ENCODE results near the gene ARMH4. TPM values are rescaled to one million over a fixed set of nuclear protein-coding genes. Genes with fewer than 3 reads are reported as not detected.

The ARMH4 gene
- polyA plus RNA-seq, 1 experiment = 6.4 TPM

DNA sequence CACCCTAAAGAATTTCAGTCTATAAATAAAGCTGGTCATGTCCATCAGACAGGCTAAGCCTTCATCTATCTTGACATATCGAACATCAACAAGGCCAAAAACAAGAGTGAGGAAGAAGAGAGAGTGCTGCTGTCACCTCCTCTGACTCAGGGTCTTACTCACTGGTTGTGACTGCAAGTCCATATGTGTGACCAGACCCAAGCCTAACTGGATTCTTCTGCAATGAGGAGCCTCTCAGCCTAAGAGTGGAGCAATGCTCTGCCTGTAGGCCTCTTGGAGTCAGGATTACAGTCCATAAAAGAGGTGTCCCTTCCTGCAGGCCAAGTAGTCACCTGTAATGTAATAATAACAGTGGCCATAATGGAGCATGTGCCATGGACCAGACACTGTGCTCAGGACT lies 165.0 kb downstream of the ARMH4 start:
- Histone ChIP-seq H3K4me3 (ENCODE audit: low read depth, low read length) (no peak overlapping the region), H3K27ac (ENCODE audit: low read depth, low read length) (no peak overlapping the region), H3K9me3 (ENCODE audit: control insufficient read depth, insufficient read depth, low read length) (no peaks in the 10 kb centered on the region), H3K27me3 (ENCODE audit: control insufficient read depth, insufficient read depth, low read length) (no peaks in the 10 kb centered on the region)
- no peak for DNase-seq (ENCODE audit: low read depth, low spot score)
- ChIA-PET POLR2A (no interaction called here), CTCF (no interaction called here)
- no peak for TF ChIP-seq CTCF (IDR thresholded peaks at IDR 0.05; ENCODE audit: low read depth, low read length)

- H3K27me3 ChIP-seq (ENCODE audit: control insufficient read depth, insufficient read depth, low read length) = no peaks in the 10 kb centered on the region
- no peak overlapping the region for H3K27ac ChIP-seq (ENCODE audit: low read depth, low read length)
- ChIA-PET POLR2A (no interaction called here), CTCF (no interaction called here)
- H3K4me3 ChIP-seq (ENCODE audit: low read depth, low read length) = no peak overlapping the region
- TF ChIP-seq CTCF (IDR thresholded peaks at IDR 0.05; ENCODE audit: low read depth, low read length) = no peak
- DNase-seq (ENCODE audit: low read depth, low spot score) = no peak
- H3K9me3 ChIP-seq (ENCODE audit: control insufficient read depth, insufficient read depth, low read length) = no peaks in the 10 kb centered on the region
These were observed 169.0 kb downstream of the ARMH4 start for GRCh38 chr14:57982804-57983634.

GRCh38 chr14:57981817-57982560 lies 170.0 kb downstream of the ARMH4 start:
- Histone ChIP-seq H3K4me3 (ENCODE audit: low read depth, low read length) (no peak overlapping the region), H3K27ac (ENCODE audit: low read depth, low read length) (no peak overlapping the region), H3K27me3 (ENCODE audit: control insufficient read depth, insufficient read depth, low read length) (no peaks in the 10 kb centered on the region), H3K9me3 (ENCODE audit: control insufficient read depth, insufficient read depth, low read length) (no peaks in the 10 kb centered on the region)
- ChIA-PET CTCF (no interaction called here), POLR2A (no interaction called here)
- TF ChIP-seq CTCF (IDR thresholded peaks at IDR 0.05; ENCODE audit: low read depth, low read length) = no peak
- no peak for DNase-seq (ENCODE audit: low read depth, low spot score)

GRCh38 chr14:57979376-57980048 lies 172.5 kb downstream of the ARMH4 start:
- no peak for TF ChIP-seq CTCF (IDR thresholded peaks at IDR 0.05; ENCODE audit: low read depth, low read length)
- Histone ChIP-seq H3K27ac (ENCODE audit: low read depth, low read length) (no peak overlapping the region), H3K4me3 (ENCODE audit: low read depth, low read length) (no peak overlapping the region), H3K9me3 (ENCODE audit: control insufficient read depth, insufficient read depth, low read length) (no peaks in the 10 kb centered on the region), H3K27me3 (ENCODE audit: control insufficient read depth, insufficient read depth, low read length) (no peaks in the 10 kb centered on the region)
- ChIA-PET CTCF (interaction anchor here (0.5 kb wide), 1 partner anchor 51 kb away, joined by 3 read pairs; no protein-coding TSS in a partner anchor), POLR2A (no interaction called here)
- no peak for DNase-seq (ENCODE audit: low read depth, low spot score)

All from AG04450 (cell line).